ENCODE measurements around the gene ZNF135. TPM values are rescaled to one million over a fixed set of nuclear protein-coding genes. Genes with fewer than 3 reads are reported as not detected.

The ZNF135 gene
- total RNA-seq, 4 donors from 2014 or later, result 1.2 to 10.9 (median 4.3) TPM

GRCh38 chr19:58089846-58090245 is 30.8 kb downstream of the ZNF135 start:
- DNase-seq (ENCODE audit: low spot score), result no peak
- no peak for TF ChIP-seq CTCF (IDR thresholded peaks at IDR 0.05)
- no peak for ATAC-seq (ENCODE audit: low FRiP score)

GRCh38 chr19:58091251-58091995 is 32.3 kb downstream of the ZNF135 start:
- no peak for TF ChIP-seq CTCF (IDR thresholded peaks at IDR 0.05)
- ATAC-seq (ENCODE audit: low FRiP score) (no peak), DNase-seq (ENCODE audit: low spot score) (no peak)

- DNase-seq (ENCODE audit: low spot score), result no peak
- no peak for ATAC-seq (ENCODE audit: low FRiP score)
- TF ChIP-seq CTCF (IDR thresholded peaks at IDR 0.05), result no peak
These were observed 34.0 kb downstream of the ZNF135 start for GRCh38 chr19:58093071-58093470.

- TF ChIP-seq CTCF (IDR thresholded peaks at IDR 0.05), result no peak
- no peak for ATAC-seq (ENCODE audit: low FRiP score)
- DNase-seq (ENCODE audit: low spot score), result no peak
These were observed 36.2 kb downstream of the ZNF135 start for GRCh38 chr19:58095328-58095727.

- no peak for ATAC-seq (ENCODE audit: low FRiP score)
- no peak for TF ChIP-seq CTCF (IDR thresholded peaks at IDR 0.05)
- DNase-seq (ENCODE audit: low spot score), result no peak
These were observed 37.8 kb downstream of the ZNF135 start for GRCh38 chr19:58096884-58097283.

- no peak for TF ChIP-seq CTCF (IDR thresholded peaks at IDR 0.05)
- DNase-seq (ENCODE audit: low spot score) (no peak), ATAC-seq (ENCODE audit: low FRiP score) (no peak)
These were observed 38.3 kb downstream of the ZNF135 start for GRCh38 chr19:58097349-58097748.
